ENCODE measurements around the gene RPP14.

- no peak for TF ChIP-seq CTCF (conservative IDR thresholded peaks at IDR 0.05)
- TF ChIP-seq EZH2 (IDR thresholded peaks at IDR 0.05; ENCODE audit: low read depth): no peak
Observed at GRCh38 chr3:58345457-58345856, 39.4 kb downstream of the RPP14 start.

All from PC-9 (cell line).